Left lung (tissue), 10 donors: Measurements from ENCODE around the gene DSTN. TPM values are rescaled to one million over a fixed set of nuclear protein-coding genes. Genes with fewer than 3 reads are reported as not detected.
A peak's percentile ranks its signal among the peaks of the same experiment; 100 is the strongest.

ENCODE experiments used
- ATAC-seq: fragments of 200-7000 bp; cut with Tn5 transposase; one replicate; pipeline ENCODE4 v1.9.1; 2020; ENCODE audit warnings: moderate library complexity
- DNase-seq, 4 donors: peaks; one replicate each; pipeline ENCODE4 v3.0.0-alpha.2; 2013 to 2020
- H3K27ac ChIP-seq, 2 donors: fragments of 200-600 bp; sonication (generic) in 1 of 2; one replicate each; pipeline versions ENCODE4 v1.5.0 to v1.8.0; 2020 to 2021
- H3K27me3 ChIP-seq, 2 donors: fragments of 200-600 bp; sonication (generic) in 1 of 2; one replicate each; pipeline versions ENCODE4 v1.5.0 to v1.8.0; 2020 to 2021
- H3K36me3 ChIP-seq, 2 donors: fragments of 200-600 bp; sonication (generic) in 1 of 2; one replicate each; pipeline versions ENCODE4 v1.5.0 to v1.8.0; 2020 to 2021
- H3K4me1 ChIP-seq, 2 donors: fragments of 200-600 bp; one replicate each; pipeline ENCODE4 v1.8.0; 2021
- H3K4me3 ChIP-seq, 2 donors: fragments of 200-600 bp; sonication (generic) in 1 of 2; one replicate each; pipeline versions ENCODE4 v1.5.0 to v1.8.0; 2020 to 2021; ENCODE audit warnings: mild to moderate bottlenecking in 1 of 2
- H3K9me3 ChIP-seq, 2 donors: fragments of 200-600 bp; sonication (generic) in 1 of 2; one replicate each; pipeline versions ENCODE4 v1.5.0 to v1.8.0; 2020 to 2021
- intact Hi-C, 2 donors: fragments of 100-400 bp; cut with DNase I; formaldehyde crosslinking; loops; one replicate each; pipeline versions ENCODE4 v1.11.2 to v1.14.2; 2022
- polyA plus RNA-seq, 6 donors: library from polyadenylated mRNA; unstranded; fragments of 120-200 nt; gene quantifications; one replicate each; pipeline ENCODE4 v1.2.1, GENCODE V29; 2013; ENCODE audit not compliant: insufficient read length in 6 of 6
- total RNA-seq, 2 donors: library from RNA; stranded (reverse); fragmentation: NEBNext Ultra II Directional; extraction: Animal tissue kit (Norgen Biotek cat#: 25700); gene quantifications; one replicate each; pipeline ENCODE4 v1.2.1, GENCODE V29; 2021
- TF ChIP-seq, protein P1 (sequence below), 2 donors: fragments of 200-600 bp; sonication (generic) in 1 of 2; IDR thresholded peaks; one replicate each; pipeline versions ENCODE4 v1.5.0 to v1.8.0; 2021; ENCODE audit warnings: antibody characterized with exemption in 2 of 2
- donor health status: DM: no; HTN: yes; CAD: no.
- donor health status: DM: no; HTN: no; CAD: no.

Gene DSTN
- total and polyA plus RNA-seq, 8 donors, result 340 to 551 (median 366) TPM

DNA sequence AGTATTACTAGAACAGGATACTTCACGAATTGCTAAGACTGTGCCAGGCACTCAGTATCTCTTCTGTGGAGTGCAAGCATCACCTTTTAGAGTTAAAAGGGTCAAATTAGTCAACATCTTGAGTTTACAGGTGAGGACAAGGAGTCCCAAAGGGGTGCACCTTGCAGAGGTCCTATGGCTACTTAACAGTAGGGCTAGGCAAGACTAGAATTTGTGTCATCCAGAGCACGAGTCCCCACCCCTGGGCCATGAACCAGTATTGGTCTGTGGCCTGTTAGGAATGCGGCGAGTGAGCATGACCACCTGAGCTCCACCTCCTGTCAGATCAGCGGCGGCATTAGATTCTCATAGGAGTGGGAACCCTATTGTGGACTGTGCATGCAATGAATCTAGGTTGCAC, 10.5 kb upstream of the DSTN start:
- TF ChIP-seq, protein P1, sequence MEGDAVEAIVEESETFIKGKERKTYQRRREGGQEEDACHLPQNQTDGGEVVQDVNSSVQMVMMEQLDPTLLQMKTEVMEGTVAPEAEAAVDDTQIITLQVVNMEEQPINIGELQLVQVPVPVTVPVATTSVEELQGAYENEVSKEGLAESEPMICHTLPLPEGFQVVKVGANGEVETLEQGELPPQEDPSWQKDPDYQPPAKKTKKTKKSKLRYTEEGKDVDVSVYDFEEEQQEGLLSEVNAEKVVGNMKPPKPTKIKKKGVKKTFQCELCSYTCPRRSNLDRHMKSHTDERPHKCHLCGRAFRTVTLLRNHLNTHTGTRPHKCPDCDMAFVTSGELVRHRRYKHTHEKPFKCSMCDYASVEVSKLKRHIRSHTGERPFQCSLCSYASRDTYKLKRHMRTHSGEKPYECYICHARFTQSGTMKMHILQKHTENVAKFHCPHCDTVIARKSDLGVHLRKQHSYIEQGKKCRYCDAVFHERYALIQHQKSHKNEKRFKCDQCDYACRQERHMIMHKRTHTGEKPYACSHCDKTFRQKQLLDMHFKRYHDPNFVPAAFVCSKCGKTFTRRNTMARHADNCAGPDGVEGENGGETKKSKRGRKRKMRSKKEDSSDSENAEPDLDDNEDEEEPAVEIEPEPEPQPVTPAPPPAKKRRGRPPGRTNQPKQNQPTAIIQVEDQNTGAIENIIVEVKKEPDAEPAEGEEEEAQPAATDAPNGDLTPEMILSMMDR (IDR thresholded peaks at IDR 0.05), result no peak
- H3K4me3 ChIP-seq, result no peak overlapping the region
- DNase-seq (peak in 1 of 4 donors; percentile 48), ATAC-seq (peak; percentile 39)
- no peaks in the 10 kb centered on the region for H3K36me3 ChIP-seq
- no peaks in the 10 kb centered on the region for H3K9me3 ChIP-seq
- H3K27ac ChIP-seq, result peak overlapping the region; percentile 89 to 97
- peaks cover 20 to 34% of the 10 kb centered on the region in 2 donors for H3K4me1 ChIP-seq
- H3K27me3 ChIP-seq, result no peaks in the 10 kb centered on the region
- intact Hi-C loops, result no loop called here

DNA sequence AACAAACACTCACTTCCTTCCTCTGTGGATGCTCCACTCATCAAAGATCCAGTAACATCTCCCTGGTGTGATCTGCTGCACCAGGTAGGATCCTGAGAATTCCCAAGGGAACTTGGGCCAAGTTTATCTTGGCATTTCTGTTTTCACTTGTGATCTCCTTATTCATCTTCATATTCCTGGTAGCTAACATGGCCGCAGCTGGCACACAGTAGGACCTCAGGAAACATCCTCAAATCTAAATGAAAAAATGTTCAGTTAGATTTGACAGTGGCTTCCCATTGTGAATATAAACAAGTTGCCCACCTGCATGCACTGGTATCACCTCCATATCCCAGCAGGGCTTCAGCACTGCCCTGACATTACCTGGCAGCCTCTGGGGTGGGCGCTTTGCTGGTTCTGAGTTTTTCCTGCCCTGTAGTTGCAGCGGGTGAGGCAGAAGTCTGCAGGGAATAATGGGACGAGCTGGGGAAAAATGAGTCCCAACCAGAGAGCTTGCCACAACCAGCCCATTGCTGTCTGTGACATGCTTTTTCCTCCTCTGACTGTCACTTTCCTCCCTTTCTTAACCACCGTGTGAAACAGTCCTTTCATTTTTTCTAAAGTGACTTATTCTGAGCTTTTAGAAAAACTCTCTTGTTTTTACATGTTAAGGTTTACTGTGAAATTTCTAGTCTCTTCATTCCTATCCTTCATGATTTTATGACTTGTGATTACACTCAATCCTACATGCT, 9.4 kb upstream of the DSTN start:
- ATAC-seq (no peak), DNase-seq (no peak)
- intact Hi-C loops, result no loop called here
- H3K36me3 ChIP-seq, result no peaks in the 10 kb centered on the region
- H3K27me3 ChIP-seq, result no peaks in the 10 kb centered on the region
- H3K4me1 ChIP-seq, result peaks cover 20 to 34% of the 10 kb centered on the region in 2 donors
- no peak overlapping the region for H3K4me3 ChIP-seq
- H3K27ac ChIP-seq, result peak overlapping the region; percentile 89 to 97
- H3K9me3 ChIP-seq, result no peaks in the 10 kb centered on the region
- TF ChIP-seq, protein P1 (IDR thresholded peaks at IDR 0.05), result no peak

DNA sequence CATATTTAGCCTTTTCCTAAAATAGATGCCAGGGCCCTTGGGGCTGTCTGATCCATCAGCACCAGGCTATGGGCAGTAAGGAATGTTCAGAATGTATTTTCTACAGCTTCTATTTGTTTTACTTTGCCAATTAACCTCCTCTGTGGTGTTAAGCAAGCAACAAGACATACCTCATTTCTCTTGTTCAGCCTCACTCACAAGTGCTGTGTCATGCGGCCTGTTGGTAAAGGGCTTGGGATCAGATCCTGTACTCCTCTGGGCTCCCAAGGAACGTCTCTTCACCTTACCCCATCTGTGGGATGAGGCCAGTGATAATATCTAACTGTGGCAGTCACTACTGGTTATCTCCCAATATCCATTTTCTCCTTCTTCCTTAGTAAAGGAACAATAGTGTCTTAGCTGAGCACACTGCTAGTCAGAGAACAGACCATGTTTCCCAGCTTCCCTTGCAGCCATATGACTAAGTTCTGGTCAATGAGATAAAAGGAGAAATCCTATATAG, 7.0 kb upstream of the DSTN start:
- TF ChIP-seq, protein P1 (IDR thresholded peaks at IDR 0.05), result no peak
- Histone ChIP-seq H3K27ac (peak overlapping the region; percentile 67 to 73), H3K9me3 (no peaks in the 10 kb centered on the region), H3K36me3 (no peaks in the 10 kb centered on the region), H3K4me1 (peaks cover 10 to 20% of the 10 kb centered on the region in 2 donors), H3K4me3 (no peak overlapping the region), H3K27me3 (no peaks in the 10 kb centered on the region)
- DNase-seq (peak in 1 of 4 donors; percentile 63), ATAC-seq (peak; percentile 58)
- intact Hi-C loops, result no loop called here

DNA sequence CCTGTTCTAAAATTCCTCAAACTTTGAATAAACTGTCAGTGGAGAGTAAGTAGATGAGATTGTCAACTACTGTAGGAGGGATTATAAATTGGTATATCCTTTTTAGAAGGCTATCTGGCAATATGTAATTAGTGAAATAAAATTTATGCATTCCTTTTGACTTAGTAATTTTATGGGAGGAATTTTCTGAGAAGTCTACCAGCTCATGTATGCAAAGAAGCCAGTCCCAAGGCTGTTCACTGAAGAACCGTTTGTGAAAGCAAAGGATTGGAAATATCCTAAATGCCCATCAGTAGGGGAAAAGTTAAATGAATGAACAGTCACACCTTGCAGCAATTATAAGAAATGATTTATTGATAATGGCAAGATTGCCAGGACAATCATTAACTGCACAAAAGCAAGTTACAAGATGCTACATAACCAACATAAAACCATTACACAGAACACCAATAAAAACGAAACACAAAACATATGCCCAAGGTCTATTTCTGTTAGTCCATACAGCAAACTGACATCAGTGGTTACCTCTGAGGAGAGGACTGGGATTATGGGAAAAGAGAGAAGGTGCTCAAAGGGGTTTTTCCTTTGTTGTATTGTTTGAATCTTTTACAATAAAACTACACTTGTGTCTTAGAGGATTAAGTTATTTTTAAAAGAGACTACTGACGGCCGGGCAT, 4.6 kb upstream of the DSTN start:
- intact Hi-C loops, result no loop called here
- Histone ChIP-seq H3K27me3 (peaks cover 0 to 9% of the 10 kb centered on the region in 2 donors), H3K27ac (no peak overlapping the region), H3K4me1 (peaks cover 0 to 14% of the 10 kb centered on the region in 2 donors), H3K36me3 (no peaks in the 10 kb centered on the region), H3K9me3 (no peaks in the 10 kb centered on the region), H3K4me3 (no peak overlapping the region)
- DNase-seq (no peak), ATAC-seq (no peak)
- TF ChIP-seq, protein P1 (IDR thresholded peaks at IDR 0.05), result no peak

DNA sequence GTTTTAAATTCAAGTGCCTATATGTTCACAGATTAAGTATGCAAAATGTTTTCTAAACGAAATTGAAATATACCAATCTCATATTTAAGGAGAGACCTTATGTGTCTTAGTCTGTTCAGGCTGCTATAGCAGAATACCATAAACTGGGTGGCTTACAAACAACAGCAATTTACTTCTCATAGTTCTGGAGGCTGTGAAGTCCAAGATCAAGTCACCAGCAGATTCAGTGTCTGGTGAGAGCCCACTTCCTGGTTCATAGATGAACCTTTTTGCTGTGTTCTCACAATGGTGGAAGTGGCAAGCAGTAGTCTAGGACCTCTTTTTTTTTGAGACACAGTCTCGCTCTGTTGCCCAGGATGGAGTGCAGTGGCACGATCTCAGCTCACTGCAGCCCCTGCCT, 3.5 kb upstream of the DSTN start:
- intact Hi-C loops, result no loop called here
- H3K4me1 ChIP-seq, result peaks cover 2 to 21% of the 10 kb centered on the region in 2 donors
- DNase-seq (no peak), ATAC-seq (no peak)
- no peaks in the 10 kb centered on the region for H3K36me3 ChIP-seq
- TF ChIP-seq, protein P1 (IDR thresholded peaks at IDR 0.05), result no peak
- H3K27me3 ChIP-seq, result peaks cover 0 to 9% of the 10 kb centered on the region in 2 donors
- H3K4me3 ChIP-seq, result no peak overlapping the region
- no peaks in the 10 kb centered on the region for H3K9me3 ChIP-seq
- H3K27ac ChIP-seq, result no peak overlapping the region
